CD4-positive, CD25-positive, alpha-beta regulatory T cell (primary cell): Measurements from ENCODE around the gene CTAG1B. TPM values are rescaled to one million over a fixed set of nuclear protein-coding genes. Genes with fewer than 3 reads are reported as not detected.
"Not testable (repeated sequence)": the region's sequence is repeated elsewhere in the genome, so short reads cannot be mapped to it uniquely, and the experiment has no call there.

Experiments
- ATAC-seq, 2 donors: fragments of 150-1000 bp; cut with Tn5 transposase; one replicate each; pipeline ENCODE4 v1.10.0; 2021; ENCODE audit warnings: low read depth in 2 of 2, moderate number of reproducible peaks in 2 of 2, moderate library complexity in 1 of 2
- DNase-seq, 3 donors: peaks; one replicate each; pipeline versions ENCODE4 v3.0.0 to v3.0.0-alpha.2; 2012 to 2022; ENCODE audit warnings: mixed read lengths in 1 of 3
- H3K27ac ChIP-seq: one replicate; pipeline ENCODE4 v1.7.0; 2013; ENCODE audit warnings: mild to moderate bottlenecking, low read length; ENCODE audit not compliant: insufficient read depth, poor library complexity, severe bottlenecking
- H3K27me3 ChIP-seq: one replicate; pipeline ENCODE4 v1.7.0; 2013; ENCODE audit warnings: low read length; ENCODE audit not compliant: control insufficient read depth, insufficient read depth
- H3K36me3 ChIP-seq: one replicate; pipeline ENCODE4 v1.7.0; 2013; ENCODE audit warnings: mild to moderate bottlenecking, low read length, moderate library complexity; ENCODE audit not compliant: control insufficient read depth, insufficient read depth
- H3K4me1 ChIP-seq: 2 replicates; pipeline ENCODE4 v1.7.0; 2013; ENCODE audit warnings: mild to moderate bottlenecking, low read length; ENCODE audit not compliant: insufficient read depth, control insufficient read depth, poor library complexity, severe bottlenecking
- H3K4me3 ChIP-seq: one replicate; pipeline ENCODE4 v1.7.0; 2013; ENCODE audit warnings: low read depth, mild to moderate bottlenecking, low read length, moderate library complexity
- H3K9me3 ChIP-seq, 2 experiments: 1 replicate in 1 of 2; 2 replicates in 1 of 2; pipeline ENCODE4 v1.7.0; 2013; ENCODE audit warnings: low read length in 2 of 2, mild to moderate bottlenecking in 1 of 2, moderate library complexity in 1 of 2; ENCODE audit not compliant: control insufficient read depth in 2 of 2
- H3K27ac Mint-ChIP-seq, 3 donors: one replicate each; pipeline ENCODE4 v1.8.0; 2020 to 2022; ENCODE audit warnings: mild to moderate bottlenecking in 3 of 3, mixed read lengths in 3 of 3, moderate library complexity in 2 of 3
- H3K27me3 Mint-ChIP-seq: one replicate; pipeline ENCODE4 v1.8.0; 2022; ENCODE audit warnings: mild to moderate bottlenecking, mixed read lengths
- H3K36me3 Mint-ChIP-seq: one replicate; pipeline ENCODE4 v1.8.0; 2020; ENCODE audit warnings: mixed read lengths
- H3K4me1 Mint-ChIP-seq, 4 donors: one replicate each; pipeline ENCODE4 v1.8.0; 2020 to 2022; ENCODE audit warnings: mixed read lengths in 4 of 4, mild to moderate bottlenecking in 1 of 4
- H3K4me3 Mint-ChIP-seq, 4 donors: one replicate each; pipeline ENCODE4 v1.8.0; 2020 to 2022; ENCODE audit warnings: mild to moderate bottlenecking in 4 of 4, mixed read lengths in 4 of 4, moderate library complexity in 3 of 4
- H3K9me3 Mint-ChIP-seq, 7 donors: one replicate each; pipeline ENCODE4 v1.8.0; 2020 to 2022; ENCODE audit warnings: mixed read lengths in 7 of 7, mild to moderate bottlenecking in 3 of 7, moderate library complexity in 2 of 7
- polyA plus RNA-seq, 4 donors: library from polyadenylated mRNA; unstranded; fragments of 300-500 nt; fragmentation: Illumina TruSeq; gene quantifications; one replicate each; pipeline ENCODE4 v1.2.3, GENCODE V29; 2021
- total RNA-seq: library from RNA; stranded (reverse); gene quantifications from one replicate; pipeline ENCODE4 v1.2.3, GENCODE V29; 2022

The CTAG1B gene
- total and polyA plus RNA-seq, 5 donors from 2014 or later, result not detected

DNA sequence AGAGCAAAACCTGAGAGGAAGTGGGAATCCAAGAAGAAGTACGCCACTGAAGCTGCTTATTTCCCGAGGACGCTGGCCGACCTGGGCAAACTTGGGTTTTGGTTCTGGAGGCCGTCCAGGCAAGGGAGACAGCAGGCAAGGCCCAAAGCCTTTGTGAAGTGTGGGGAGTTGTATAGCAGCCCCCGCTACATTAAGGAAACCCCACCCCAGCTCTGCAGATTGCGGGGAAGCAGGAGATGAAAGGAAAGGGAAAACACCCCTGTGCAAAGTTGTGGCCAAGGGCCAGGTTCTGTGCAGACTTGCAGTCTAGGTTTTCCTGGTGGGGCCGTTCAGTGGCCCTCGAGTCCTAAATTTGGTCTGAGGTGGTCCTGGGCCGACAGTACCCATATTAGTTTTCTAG lies 46.0 kb downstream of the CTAG1B start:
- H3K9me3 Mint-ChIP-seq, result not testable (repeated sequence)

DNA sequence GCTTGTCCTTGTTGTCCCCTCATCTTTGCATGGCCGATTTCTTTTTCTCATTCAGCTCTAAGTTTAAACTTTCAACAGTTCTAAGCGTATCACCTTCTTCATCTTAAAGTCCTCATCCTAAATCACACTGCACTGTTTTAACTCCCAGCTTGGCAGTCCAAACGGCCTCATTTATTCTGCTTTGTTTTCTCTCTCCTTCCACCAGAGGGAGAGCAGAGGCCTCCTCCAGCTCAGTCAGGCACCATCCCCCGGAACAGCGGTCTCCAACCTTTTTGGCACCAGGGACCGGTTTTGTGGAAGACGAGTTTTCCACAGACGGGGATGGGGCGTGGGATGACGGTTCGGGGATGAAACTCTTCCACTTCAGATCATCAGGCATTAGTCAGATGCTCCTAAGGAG lies 48.7 kb downstream of the CTAG1B start:
- not testable (repeated sequence) for H3K36me3 ChIP-seq, DNase-seq, H3K27me3 Mint-ChIP-seq, H3K4me1 Mint-ChIP-seq, H3K4me1 ChIP-seq, H3K9me3 Mint-ChIP-seq, H3K27ac Mint-ChIP-seq, H3K27ac ChIP-seq, H3K36me3 Mint-ChIP-seq, H3K9me3 ChIP-seq, ATAC-seq, H3K27me3 ChIP-seq, H3K4me3 ChIP-seq, H3K4me3 Mint-ChIP-seq

More for the DNA sequence above, 46.0 kb downstream of the CTAG1B start:
- not testable (repeated sequence) for H3K4me3 Mint-ChIP-seq, H3K36me3 ChIP-seq, H3K4me1 Mint-ChIP-seq, H3K4me3 ChIP-seq, H3K27ac Mint-ChIP-seq, H3K27me3 Mint-ChIP-seq, ATAC-seq, H3K4me1 ChIP-seq, H3K27ac ChIP-seq, H3K27me3 ChIP-seq, DNase-seq, H3K36me3 Mint-ChIP-seq, H3K9me3 ChIP-seq

Other genes starting within 250 kb of the CTAG1B start
- gene FLNA, start 244.6 kb downstream of the CTAG1B start, total RNA-seq, result 1,918 TPM
- 100 to 1,000 TPM; 219 to 283 (median 250) TPM for gene FLNA, start 244.6 kb downstream of the CTAG1B start, polyA plus RNA-seq
- 133 TPM for gene EMD, start 240.0 kb downstream of the CTAG1B start, total RNA-seq
- gene EMD, start 240.0 kb downstream of the CTAG1B start, polyA plus RNA-seq, result 10 to 100 TPM; 31.8 to 44.0 (median 34.6) TPM
- 4,192 TPM for gene RPL10, start 220.9 kb downstream of the CTAG1B start, total RNA-seq
- gene RPL10, start 220.9 kb downstream of the CTAG1B start, polyA plus RNA-seq, result 1,000 to 10,000 TPM; 3,877 to 6,073 (median 4,905) TPM
- gene DNASE1L1, start 210.0 kb downstream of the CTAG1B start, total RNA-seq, result 29.7 TPM
- gene DNASE1L1, start 210.0 kb downstream of the CTAG1B start, polyA plus RNA-seq, result 10 to 100 TPM; 12.2 to 23.1 (median 19.1) TPM
- gene TAFAZZIN, start 207.7 kb downstream of the CTAG1B start, total RNA-seq, result 84.2 TPM
- gene TAFAZZIN, start 207.7 kb downstream of the CTAG1B start, polyA plus RNA-seq, result 10 to 100 TPM; 28.4 to 37.7 (median 34.3) TPM
- gene ATP6AP1, start 190.6 kb downstream of the CTAG1B start, total RNA-seq, result 44.9 TPM
- gene ATP6AP1, start 190.6 kb downstream of the CTAG1B start, polyA plus RNA-seq, result 100 to 1,000 TPM; 100 to 125 (median 112) TPM
- gene GDI1, start 182.1 kb downstream of the CTAG1B start, total RNA-seq, result 169 TPM
- 10 to 100 TPM; 33.7 to 46.3 (median 41.9) TPM for gene GDI1, start 182.1 kb downstream of the CTAG1B start, polyA plus RNA-seq
- gene FAM50A, start 175.1 kb downstream of the CTAG1B start, total RNA-seq, result 55.1 TPM
- gene FAM50A, start 175.1 kb downstream of the CTAG1B start, polyA plus RNA-seq, result 10 to 100 TPM; 33.7 to 52.5 (median 38.6) TPM
- gene PLXNA3, start 161.0 kb downstream of the CTAG1B start, total RNA-seq, result 64.6 TPM
- 1 to 10 TPM in 1 of 4 donors, under 1 TPM in 3; 0.32 to 1.8 (median 0.34) TPM for gene PLXNA3, start 161.0 kb downstream of the CTAG1B start, polyA plus RNA-seq
- gene LAGE3, start 140.0 kb downstream of the CTAG1B start, total RNA-seq, result 8.9 TPM
- gene LAGE3, start 140.0 kb downstream of the CTAG1B start, polyA plus RNA-seq, result 10 to 100 TPM; 39.5 to 47.9 (median 43.3) TPM
- gene UBL4A, start 132.7 kb downstream of the CTAG1B start, total RNA-seq, result 12.5 TPM
- 10 to 100 TPM; 51.8 to 59.5 (median 55.0) TPM for gene UBL4A, start 132.7 kb downstream of the CTAG1B start, polyA plus RNA-seq
- gene SLC10A3, start 128.7 kb downstream of the CTAG1B start, total RNA-seq, result 18.4 TPM
- 10 to 100 TPM; 32.8 to 40.2 (median 36.7) TPM for gene SLC10A3, start 128.7 kb downstream of the CTAG1B start, polyA plus RNA-seq
- gene FAM3A, start 103.0 kb downstream of the CTAG1B start, total RNA-seq, result 28.2 TPM
- gene FAM3A, start 103.0 kb downstream of the CTAG1B start, polyA plus RNA-seq, result 10 to 100 TPM; 13.4 to 21.5 (median 19.0) TPM
- 36.5 TPM for gene G6PD, start 72.4 kb downstream of the CTAG1B start, total RNA-seq
- 1 to 10 TPM; 2.3 to 5.2 (median 4.2) TPM for gene G6PD, start 72.4 kb downstream of the CTAG1B start, polyA plus RNA-seq
- gene IKBKG, start 71.7 kb downstream of the CTAG1B start, total RNA-seq, result 48.0 TPM
- 10 to 100 TPM; 27.9 to 39.6 (median 33.5) TPM for gene IKBKG, start 71.7 kb downstream of the CTAG1B start, polyA plus RNA-seq
- not detected for gene CTAG1A, start 34.1 kb downstream of the CTAG1B start, total RNA-seq
- gene CTAG1A, start 34.1 kb downstream of the CTAG1B start, polyA plus RNA-seq, result not detected
- not detected for gene CTAG2, start 34.3 kb upstream of the CTAG1B start, total RNA-seq
- gene CTAG2, start 34.3 kb upstream of the CTAG1B start, polyA plus RNA-seq, result not detected
- gene GAB3, start 131.8 kb upstream of the CTAG1B start, total RNA-seq, result 6.0 TPM
- gene GAB3, start 131.8 kb upstream of the CTAG1B start, polyA plus RNA-seq, result 1 to 10 TPM in 1 of 4 donors, under 1 TPM in 3; 0.07 to 1.5 (median 0.55) TPM
- 55.0 TPM for gene DKC1, start 143.6 kb upstream of the CTAG1B start, total RNA-seq
- 10 to 100 TPM; 28.3 to 44.8 (median 38.0) TPM for gene DKC1, start 143.6 kb upstream of the CTAG1B start, polyA plus RNA-seq
- gene MPP1, start 186.2 kb upstream of the CTAG1B start, total RNA-seq, result 12.9 TPM
- 10 to 100 TPM; 11.3 to 24.0 (median 12.7) TPM for gene MPP1, start 186.2 kb upstream of the CTAG1B start, polyA plus RNA-seq
- not detected for gene SMIM9, start 215.4 kb upstream of the CTAG1B start, total RNA-seq
- gene SMIM9, start 215.4 kb upstream of the CTAG1B start, polyA plus RNA-seq, result not detected